PC-9 (cell line): Measurements from ENCODE around the gene PTPRM. TPM values are rescaled to one million over a fixed set of nuclear protein-coding genes. Genes with fewer than 3 reads are reported as not detected.

ENCODE experiments used
- BruUV-seq: library from RNA; stranded (reverse); fragments of 400-500 nt; replicated peaks from 2 replicates; lab custom pipeline; 2021; lab: Mats Ljungman, UMichigan
- CTCF ChIA-PET: fragments of 300-600 bp; sonication (Branson Sonifier 250); formaldehyde crosslinking; loops from one replicate; lab custom pipeline; 2022; ENCODE audit warnings: antibody characterized with exemption; lab: Charles Lee
- POLR2A ChIA-PET: fragments of 300-600 bp; sonication (Branson Sonifier 250); formaldehyde crosslinking; loops from one replicate; lab custom pipeline; 2022; ENCODE audit warnings: antibody characterized with exemption; ENCODE audit not compliant: unreplicated experiment; lab: Charles Lee
- DNase-seq, 2 experiments: peaks; one replicate each; pipeline versions ENCODE4 v3.0.0 to v3.0.0-alpha.2; 2015 to 2022; ENCODE audit warnings: mixed read lengths in 1 of 2
- H2AFZ ChIP-seq: fragments of 200-600 bp; sonication (generic); 2 replicates; pipeline ENCODE4 v1.8.1; 2017; ENCODE audit warnings: antibody characterized with exemption
- H3F3A ChIP-seq: fragments of 200-600 bp; sonication (generic); 2 replicates; pipeline ENCODE4 v1.8.1; 2017; ENCODE audit warnings: antibody characterized with exemption, mild to moderate bottlenecking, low read depth; ENCODE audit not compliant: insufficient read depth
- H3K27ac ChIP-seq: fragments of 200-600 bp; sonication (generic); 2 replicates; pipeline ENCODE4 v1.6.1; 2016; ENCODE audit warnings: mixed run types
- H3K27me3 ChIP-seq: fragments of 200-600 bp; sonication (generic); 2 replicates; pipeline ENCODE4 v1.6.1; 2016; ENCODE audit warnings: low read depth, mixed run types; ENCODE audit not compliant: insufficient read depth
- H3K36me3 ChIP-seq: fragments of 200-600 bp; sonication (generic); 2 replicates; pipeline ENCODE4 v1.6.1; 2016; ENCODE audit warnings: low read depth, mixed run types
- H3K4me1 ChIP-seq: fragments of 200-600 bp; sonication (generic); replicated peaks from 2 replicates; pipeline ENCODE4 v1.6.1; 2016; ENCODE audit warnings: mixed run types; ENCODE audit not compliant: insufficient read depth
- H3K4me2 ChIP-seq: fragments of 200-600 bp; sonication (generic); 2 replicates; pipeline ENCODE4 v1.6.1; 2017; ENCODE audit warnings: mixed run types
- H3K4me3 ChIP-seq: fragments of 200-600 bp; sonication (generic); 2 replicates; pipeline ENCODE4 v1.6.1; 2016; ENCODE audit warnings: mixed run types
- H3K79me2 ChIP-seq: fragments of 200-600 bp; sonication (generic); 2 replicates; pipeline ENCODE4 v1.6.1; 2017; ENCODE audit warnings: low read depth, mixed run types
- H3K9me2 ChIP-seq: fragments of 200-600 bp; sonication (generic); 2 replicates; pipeline ENCODE4 v1.8.1; 2017; ENCODE audit warnings: mild to moderate bottlenecking; ENCODE audit not compliant: insufficient read depth
- H3K9me3 ChIP-seq: fragments of 200-600 bp; sonication (generic); 2 replicates; pipeline ENCODE4 v1.8.1; 2016; ENCODE audit warnings: low read depth; ENCODE audit not compliant: insufficient read depth
- H4K20me1 ChIP-seq: fragments of 200-600 bp; sonication (generic); 2 replicates; pipeline ENCODE4 v1.8.1; 2017; ENCODE audit not compliant: insufficient read depth
- EZH2 ChIP-seq: fragments of 200-600 bp; sonication (generic); IDR thresholded peaks from 2 replicates; pipeline ENCODE4 v1.8.0; 2017; ENCODE audit warnings: antibody characterized with exemption, low read depth
- intact Hi-C: fragments of 100-400 bp; cut with micrococcal nuclease; formaldehyde crosslinking; loops from one replicate; pipeline ENCODE4 v1.10.0; 2022; ENCODE audit not compliant: unreplicated experiment
- total RNA-seq: library from RNA; stranded (reverse); gene quantifications from 2 replicates; pipeline ENCODE4 v1.2.3, GENCODE V29; 2021
- TF ChIP-seq, protein P1 (sequence below): fragments of 200-600 bp; sonication (generic); conservative IDR thresholded peaks from 2 replicates; pipeline ENCODE4 v1.6.1; 2017; ENCODE audit warnings: mixed run types, antibody characterized with exemption, mild to moderate bottlenecking, moderate library complexity

Gene PTPRM
- total RNA-seq, 1 experiment from 2014 or later = 32.5 TPM

DNA sequence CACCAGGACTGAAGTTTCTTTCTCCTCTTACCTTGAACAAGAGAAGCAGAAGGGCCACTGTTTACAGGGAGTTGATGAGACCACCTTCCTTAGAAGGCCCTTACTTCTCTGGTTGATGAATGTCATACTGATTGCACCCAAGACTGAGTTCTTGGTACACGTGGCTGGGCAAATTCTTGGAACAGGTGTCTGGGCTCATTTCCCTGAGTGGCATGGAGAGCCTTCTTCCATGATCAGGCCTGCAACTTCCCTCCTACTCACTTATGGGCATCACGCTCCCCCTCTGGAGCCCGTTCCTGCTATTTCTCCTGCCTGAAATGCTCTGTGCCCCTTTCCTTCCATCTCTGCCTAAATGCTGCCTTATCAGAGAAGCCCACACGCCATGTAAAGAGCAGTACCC, 110.3 kb downstream of the PTPRM start:
- Histone ChIP-seq H3K4me1 (no peaks in the 10 kb centered on the region), H2AFZ (no peak overlapping the region), H3K27ac (no peak overlapping the region), H3K4me3 (no peak overlapping the region), H3K27me3 (no peaks in the 10 kb centered on the region), H3F3A (no peaks in the 10 kb centered on the region), H3K4me2 (no peak overlapping the region), H3K9me2 (no peaks in the 10 kb centered on the region), H3K9me3 (no peaks in the 10 kb centered on the region), H3K79me2 (no peaks in the 10 kb centered on the region), H4K20me1 (no peaks in the 10 kb centered on the region), H3K36me3 (no peaks in the 10 kb centered on the region)
- BruUV-seq = no TSS peak
- POLR2A ChIA-PET = no interaction called here
- intact Hi-C loops = no loop called here
- DNase-seq = no peak
- CTCF ChIA-PET = no interaction called here
- no peak for TF ChIP-seq EZH2
- TF ChIP-seq, protein P1, sequence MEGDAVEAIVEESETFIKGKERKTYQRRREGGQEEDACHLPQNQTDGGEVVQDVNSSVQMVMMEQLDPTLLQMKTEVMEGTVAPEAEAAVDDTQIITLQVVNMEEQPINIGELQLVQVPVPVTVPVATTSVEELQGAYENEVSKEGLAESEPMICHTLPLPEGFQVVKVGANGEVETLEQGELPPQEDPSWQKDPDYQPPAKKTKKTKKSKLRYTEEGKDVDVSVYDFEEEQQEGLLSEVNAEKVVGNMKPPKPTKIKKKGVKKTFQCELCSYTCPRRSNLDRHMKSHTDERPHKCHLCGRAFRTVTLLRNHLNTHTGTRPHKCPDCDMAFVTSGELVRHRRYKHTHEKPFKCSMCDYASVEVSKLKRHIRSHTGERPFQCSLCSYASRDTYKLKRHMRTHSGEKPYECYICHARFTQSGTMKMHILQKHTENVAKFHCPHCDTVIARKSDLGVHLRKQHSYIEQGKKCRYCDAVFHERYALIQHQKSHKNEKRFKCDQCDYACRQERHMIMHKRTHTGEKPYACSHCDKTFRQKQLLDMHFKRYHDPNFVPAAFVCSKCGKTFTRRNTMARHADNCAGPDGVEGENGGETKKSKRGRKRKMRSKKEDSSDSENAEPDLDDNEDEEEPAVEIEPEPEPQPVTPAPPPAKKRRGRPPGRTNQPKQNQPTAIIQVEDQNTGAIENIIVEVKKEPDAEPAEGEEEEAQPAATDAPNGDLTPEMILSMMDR = no peak

DNA sequence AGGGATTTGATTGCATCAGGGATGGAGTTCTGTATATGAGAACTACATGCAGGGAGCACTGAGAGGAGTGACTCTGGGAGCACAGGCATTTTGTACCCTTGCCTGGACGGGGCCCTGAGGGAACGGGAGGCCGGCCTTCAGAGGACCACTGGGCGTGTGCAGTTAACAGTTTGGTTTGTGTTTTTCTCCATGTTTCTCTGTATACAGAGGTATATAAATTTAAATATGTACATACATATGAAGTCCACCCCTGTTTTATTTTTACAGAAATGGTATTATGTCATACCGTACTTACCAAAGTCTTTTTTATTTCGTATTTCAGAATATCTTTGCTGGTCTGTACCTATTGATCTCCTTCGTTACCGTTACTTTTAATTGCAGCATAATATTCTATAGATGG, 111.3 kb downstream of the PTPRM start:
- TF ChIP-seq, protein P1 = no peak
- TF ChIP-seq EZH2 = no peak
- POLR2A ChIA-PET = no interaction called here
- CTCF ChIA-PET = no interaction called here
- no TSS peak for BruUV-seq
- Histone ChIP-seq H3K9me3 (no peaks in the 10 kb centered on the region), H3K27ac (no peak overlapping the region), H3K79me2 (no peaks in the 10 kb centered on the region), H3K36me3 (no peaks in the 10 kb centered on the region), H3K4me1 (no peaks in the 10 kb centered on the region), H3F3A (no peaks in the 10 kb centered on the region), H2AFZ (no peak overlapping the region), H3K9me2 (no peaks in the 10 kb centered on the region), H4K20me1 (no peaks in the 10 kb centered on the region), H3K4me3 (no peak overlapping the region), H3K4me2 (no peak overlapping the region), H3K27me3 (no peaks in the 10 kb centered on the region)
- intact Hi-C loops = no loop called here
- DNase-seq = no peak

DNA sequence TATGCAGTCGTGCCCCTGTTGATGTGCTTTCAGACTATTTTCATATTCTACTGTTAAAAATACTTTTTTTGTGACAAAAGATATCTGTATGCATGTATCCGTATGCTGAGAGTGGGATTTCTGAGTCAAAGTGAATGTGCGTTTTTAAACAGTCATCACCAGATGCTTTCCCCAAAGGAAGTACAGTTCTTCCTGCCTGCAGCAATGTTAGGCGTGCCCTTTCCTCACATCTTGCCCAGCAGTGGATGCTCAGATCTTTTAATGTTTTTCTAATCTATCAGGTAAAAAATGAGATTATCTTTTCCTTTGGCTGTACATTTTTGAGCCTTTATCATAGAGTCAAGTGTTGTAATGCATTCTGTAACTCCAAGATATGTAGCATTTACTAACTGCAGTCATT, 111.7 kb downstream of the PTPRM start:
- H3K27me3 ChIP-seq = no peaks in the 10 kb centered on the region
- H2AFZ ChIP-seq = no peak overlapping the region
- no peaks in the 10 kb centered on the region for H3K4me1 ChIP-seq
- CTCF ChIA-PET = no interaction called here
- no peaks in the 10 kb centered on the region for H3K9me3 ChIP-seq
- no peaks in the 10 kb centered on the region for H3K36me3 ChIP-seq
- no peaks in the 10 kb centered on the region for H3K79me2 ChIP-seq
- H3K4me2 ChIP-seq = no peak overlapping the region
- TF ChIP-seq, protein P1 = no peak
- no peak for TF ChIP-seq EZH2
- POLR2A ChIA-PET = no interaction called here
- no TSS peak for BruUV-seq
- H3K9me2 ChIP-seq = no peaks in the 10 kb centered on the region
- intact Hi-C loops = no loop called here
- no peaks in the 10 kb centered on the region for H4K20me1 ChIP-seq
- no peak overlapping the region for H3K4me3 ChIP-seq
- no peak for DNase-seq
- H3K27ac ChIP-seq = no peak overlapping the region
- H3F3A ChIP-seq = no peaks in the 10 kb centered on the region
